ENCODE results near the gene PDE4B. TPM values are rescaled to one million over a fixed set of nuclear protein-coding genes. Genes with fewer than 3 reads are reported as not detected.
A peak's percentile ranks its signal among the peaks of the same experiment; 100 is the strongest.

PDE4B gene
- total and polyA plus RNA-seq, 9 donors = 14.7 to 25.6 (median 16.8) TPM

- Histone ChIP-seq H3K36me3 (ENCODE audit: control insufficient read depth, insufficient read depth, low read length) (no peaks in the 10 kb centered on the region), H3K9me3 (replicated peaks; ENCODE audit: control insufficient read depth, low read depth, low read length) (no peaks in the 10 kb centered on the region), H3K4me3 (ENCODE audit: low read length) (no peak overlapping the region), H3K27ac (ENCODE audit: low read length) (no peak overlapping the region), H3K27me3 (ENCODE audit: control insufficient read depth, insufficient read depth, low read length) (no peaks in the 10 kb centered on the region), H3K4me1 (ENCODE audit: control insufficient read depth, insufficient read depth, low read length) (peaks cover 21% of the 10 kb centered on the region)
- no peak for DNase-seq
- no CpG with 5 or more reads among the region's 3 CpGs for whole genome bisulfite sequencing (ENCODE audit: insufficient coverage)
Observed at GRCh38 chr1:66281808-66282207, 489.1 kb downstream of the PDE4B start.

DNA sequence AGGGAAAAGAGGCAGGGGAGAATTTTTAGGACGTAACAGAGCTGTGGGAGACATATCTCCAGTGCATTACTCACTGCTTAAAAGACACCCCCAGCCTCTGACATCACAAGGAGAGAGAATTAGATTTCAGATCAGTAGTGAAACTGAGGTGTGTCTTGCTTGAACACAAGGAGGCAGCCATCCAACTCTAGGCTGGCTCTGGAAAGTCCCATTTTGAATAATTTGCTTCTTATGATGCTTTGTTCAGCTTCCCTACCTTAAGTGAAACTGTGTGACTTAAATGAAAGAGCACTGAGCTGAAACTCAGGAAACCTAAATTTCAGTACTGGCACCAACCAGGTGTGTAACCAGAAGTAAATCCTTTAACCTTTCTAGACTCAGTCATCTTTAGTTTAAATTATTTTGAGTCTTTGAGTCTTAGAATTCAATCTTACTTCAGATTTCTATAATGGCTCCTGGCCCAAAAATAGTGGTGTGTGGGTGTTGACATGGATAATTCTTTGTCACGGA is 489.7 kb downstream of the PDE4B start:
- peak overlapping the region; percentile 17 for H3K27ac ChIP-seq (ENCODE audit: low read length)
- no peaks in the 10 kb centered on the region for H3K9me3 ChIP-seq (replicated peaks; ENCODE audit: control insufficient read depth, low read depth, low read length)
- no peak overlapping the region for H3K4me3 ChIP-seq (ENCODE audit: low read length)
- H3K27me3 ChIP-seq (ENCODE audit: control insufficient read depth, insufficient read depth, low read length) = no peaks in the 10 kb centered on the region
- H3K4me1 ChIP-seq (ENCODE audit: control insufficient read depth, insufficient read depth, low read length) = peaks cover 21% of the 10 kb centered on the region
- WGBS (ENCODE audit: insufficient coverage) = no CpG with 5 or more reads among the region's 2 CpGs
- H3K36me3 ChIP-seq (ENCODE audit: control insufficient read depth, insufficient read depth, low read length) = no peaks in the 10 kb centered on the region
- peak; percentile 61 for DNase-seq

DNA sequence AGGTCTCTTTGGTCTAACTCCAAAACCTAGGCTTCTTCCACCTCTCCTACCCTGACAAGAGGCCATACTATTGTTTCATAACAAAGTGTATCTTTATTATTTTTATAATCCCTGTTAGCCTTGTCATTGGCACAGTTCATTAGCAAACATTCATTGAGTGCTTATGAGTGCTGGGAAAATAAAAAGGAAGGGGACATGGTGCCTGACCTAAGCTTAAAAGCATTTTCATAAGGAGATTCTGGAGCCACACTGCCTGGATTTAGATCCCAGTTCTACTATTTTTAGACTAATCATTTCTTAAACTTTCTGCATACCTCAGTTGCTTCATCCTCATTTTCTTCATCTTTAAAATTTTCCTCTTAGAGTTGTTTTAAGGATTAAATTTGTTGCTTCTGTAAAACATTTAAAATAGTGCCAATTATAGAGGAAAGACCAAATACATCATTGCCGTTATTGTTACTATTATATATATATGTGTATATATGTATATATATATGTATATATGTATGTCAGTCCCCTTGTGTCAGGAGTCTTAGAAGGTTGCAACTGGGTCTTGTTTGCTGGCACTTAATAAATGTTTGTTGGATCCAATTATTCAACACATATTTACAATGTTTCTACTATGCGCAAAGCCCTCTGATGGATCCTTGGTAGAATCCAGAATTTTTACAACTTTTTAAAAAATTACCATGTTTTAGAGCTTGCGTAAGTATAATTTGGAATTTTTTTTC is 490.4 kb downstream of the PDE4B start:
- Histone ChIP-seq H3K4me3 (ENCODE audit: low read length) (no peak overlapping the region), H3K36me3 (ENCODE audit: control insufficient read depth, insufficient read depth, low read length) (no peaks in the 10 kb centered on the region), H3K9me3 (replicated peaks; ENCODE audit: control insufficient read depth, low read depth, low read length) (no peaks in the 10 kb centered on the region), H3K27ac (ENCODE audit: low read length) (peak overlapping the region; percentile 17), H3K4me1 (ENCODE audit: control insufficient read depth, insufficient read depth, low read length) (peaks cover 21% of the 10 kb centered on the region), H3K27me3 (ENCODE audit: control insufficient read depth, insufficient read depth, low read length) (no peaks in the 10 kb centered on the region)
- WGBS (ENCODE audit: insufficient coverage) = no CpG with 5 or more reads among the region's 3 CpGs
- DNase-seq = no peak

DNA sequence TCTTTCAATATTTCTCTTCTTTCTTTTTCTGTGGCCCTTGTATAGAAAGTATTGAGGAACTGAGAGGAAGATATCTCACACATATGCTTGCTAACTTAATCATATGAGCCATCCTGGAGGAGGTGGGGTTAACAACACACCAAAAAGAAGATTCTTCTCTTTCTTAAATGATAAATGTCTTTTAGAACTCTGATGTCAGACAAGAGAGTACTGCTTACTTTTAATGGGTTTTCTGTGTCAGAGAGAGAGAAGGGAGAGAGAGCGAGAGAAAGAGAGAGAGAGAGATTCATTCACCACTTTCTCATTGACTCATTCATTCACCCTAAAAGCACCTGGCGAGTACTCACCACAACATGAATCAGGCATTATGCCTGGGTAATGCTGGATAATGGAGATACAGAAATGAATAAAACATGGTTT is 490.9 kb downstream of the PDE4B start:
- H3K4me1 ChIP-seq (ENCODE audit: control insufficient read depth, insufficient read depth, low read length) = peaks cover 17% of the 10 kb centered on the region
- no peaks in the 10 kb centered on the region for H3K27me3 ChIP-seq (ENCODE audit: control insufficient read depth, insufficient read depth, low read length)
- no peak overlapping the region for H3K4me3 ChIP-seq (ENCODE audit: low read length)
- no peaks in the 10 kb centered on the region for H3K9me3 ChIP-seq (replicated peaks; ENCODE audit: control insufficient read depth, low read depth, low read length)
- WGBS (ENCODE audit: insufficient coverage) = no CpG with 5 or more reads among the region's 2 CpGs
- DNase-seq = no peak
- no peaks in the 10 kb centered on the region for H3K36me3 ChIP-seq (ENCODE audit: control insufficient read depth, insufficient read depth, low read length)
- no peak overlapping the region for H3K27ac ChIP-seq (ENCODE audit: low read length)

- no peak for DNase-seq
- WGBS (ENCODE audit: insufficient coverage) = 60% methylated on average over 1 of the region's 2 CpGs
- no peak overlapping the region for H3K27ac ChIP-seq (ENCODE audit: low read length)
- H3K27me3 ChIP-seq (ENCODE audit: control insufficient read depth, insufficient read depth, low read length) = no peaks in the 10 kb centered on the region
- H3K4me3 ChIP-seq (ENCODE audit: low read length) = no peak overlapping the region
- no peaks in the 10 kb centered on the region for H3K36me3 ChIP-seq (ENCODE audit: control insufficient read depth, insufficient read depth, low read length)
- peaks cover 10% of the 10 kb centered on the region for H3K4me1 ChIP-seq (ENCODE audit: control insufficient read depth, insufficient read depth, low read length)
- H3K9me3 ChIP-seq (replicated peaks; ENCODE audit: control insufficient read depth, low read depth, low read length) = no peaks in the 10 kb centered on the region
Observed at GRCh38 chr1:66284746-66285145, 492.1 kb downstream of the PDE4B start.

- Histone ChIP-seq H3K36me3 (ENCODE audit: control insufficient read depth, insufficient read depth, low read length) (no peaks in the 10 kb centered on the region), H3K27ac (ENCODE audit: low read length) (no peak overlapping the region), H3K4me1 (ENCODE audit: control insufficient read depth, insufficient read depth, low read length) (peaks cover 10% of the 10 kb centered on the region), H3K9me3 (replicated peaks; ENCODE audit: control insufficient read depth, low read depth, low read length) (no peaks in the 10 kb centered on the region), H3K4me3 (ENCODE audit: low read length) (no peak overlapping the region), H3K27me3 (ENCODE audit: control insufficient read depth, insufficient read depth, low read length) (no peaks in the 10 kb centered on the region)
- DNase-seq = no peak
- 50% methylated on average over 1 of the region's 2 CpGs for WGBS (ENCODE audit: insufficient coverage)
Observed at GRCh38 chr1:66285618-66286270, 493.0 kb downstream of the PDE4B start.

GRCh38 chr1:66286307-66286706 is 493.6 kb downstream of the PDE4B start:
- Histone ChIP-seq H3K27me3 (ENCODE audit: control insufficient read depth, insufficient read depth, low read length) (no peaks in the 10 kb centered on the region), H3K9me3 (replicated peaks; ENCODE audit: control insufficient read depth, low read depth, low read length) (no peaks in the 10 kb centered on the region), H3K4me1 (ENCODE audit: control insufficient read depth, insufficient read depth, low read length) (peaks cover 10% of the 10 kb centered on the region), H3K36me3 (ENCODE audit: control insufficient read depth, insufficient read depth, low read length) (no peaks in the 10 kb centered on the region), H3K4me3 (ENCODE audit: low read length) (no peak overlapping the region), H3K27ac (ENCODE audit: low read length) (no peak overlapping the region)
- DNase-seq = no peak

DNA sequence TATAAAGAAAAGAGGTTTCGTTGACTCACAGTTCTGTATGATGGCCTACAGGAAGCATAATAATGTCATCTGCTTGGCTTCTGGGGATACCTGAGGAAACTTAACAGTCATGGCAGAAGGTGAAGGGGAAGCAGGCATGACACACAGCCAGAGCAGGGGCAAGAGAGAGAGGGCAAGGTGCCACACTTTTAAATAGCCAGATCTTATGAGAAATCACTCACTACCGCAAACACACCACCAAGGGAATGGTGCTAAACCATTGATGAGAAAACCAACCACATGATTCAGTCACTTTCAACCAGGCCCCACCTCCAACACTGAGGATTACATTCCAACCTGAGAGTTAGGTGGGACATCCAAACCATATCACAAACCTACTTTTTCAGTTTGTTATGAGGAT is 495.4 kb downstream of the PDE4B start:
- H3K27me3 ChIP-seq (ENCODE audit: control insufficient read depth, insufficient read depth, low read length) = no peaks in the 10 kb centered on the region
- H3K4me3 ChIP-seq (ENCODE audit: low read length) = no peak overlapping the region
- H3K9me3 ChIP-seq (replicated peaks; ENCODE audit: control insufficient read depth, low read depth, low read length) = no peaks in the 10 kb centered on the region
- H3K27ac ChIP-seq (ENCODE audit: low read length) = no peak overlapping the region
- 75% methylated on average over 1 of the region's 2 CpGs for WGBS (ENCODE audit: insufficient coverage)
- no peak for DNase-seq
- H3K36me3 ChIP-seq (ENCODE audit: control insufficient read depth, insufficient read depth, low read length) = no peaks in the 10 kb centered on the region
- H3K4me1 ChIP-seq (ENCODE audit: control insufficient read depth, insufficient read depth, low read length) = no peaks in the 10 kb centered on the region

- Histone ChIP-seq H3K4me3 (ENCODE audit: low read length) (no peak overlapping the region), H3K27me3 (ENCODE audit: control insufficient read depth, insufficient read depth, low read length) (no peaks in the 10 kb centered on the region), H3K36me3 (ENCODE audit: control insufficient read depth, insufficient read depth, low read length) (no peaks in the 10 kb centered on the region), H3K9me3 (replicated peaks; ENCODE audit: control insufficient read depth, low read depth, low read length) (no peaks in the 10 kb centered on the region), H3K27ac (ENCODE audit: low read length) (no peak overlapping the region), H3K4me1 (ENCODE audit: control insufficient read depth, insufficient read depth, low read length) (no peaks in the 10 kb centered on the region)
- no CpG with 5 or more reads among the region's 1 CpG for WGBS (ENCODE audit: insufficient coverage)
- DNase-seq = no peak
Observed at GRCh38 chr1:66290761-66291530, 498.3 kb downstream of the PDE4B start.

DNA sequence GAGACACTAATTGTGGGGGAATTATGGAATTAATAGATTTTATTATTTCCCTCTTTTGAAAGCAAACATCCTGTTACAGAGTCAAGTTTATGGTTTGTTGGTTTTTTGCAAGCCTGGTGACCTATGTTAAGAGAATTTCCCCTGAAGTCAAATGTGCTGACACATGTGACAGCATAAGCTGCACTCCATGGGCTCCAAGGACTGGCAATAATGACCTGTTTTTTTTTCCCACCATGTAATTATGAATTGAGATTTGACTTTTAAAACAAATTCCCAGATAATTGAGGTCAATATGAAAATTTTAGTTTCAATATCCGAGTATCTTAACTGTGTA is 498.8 kb downstream of the PDE4B start:
- WGBS (ENCODE audit: insufficient coverage) = no CpG with 5 or more reads among the region's 1 CpG
- Histone ChIP-seq H3K27ac (ENCODE audit: low read length) (no peak overlapping the region), H3K4me3 (ENCODE audit: low read length) (no peak overlapping the region), H3K9me3 (replicated peaks; ENCODE audit: control insufficient read depth, low read depth, low read length) (no peaks in the 10 kb centered on the region), H3K4me1 (ENCODE audit: control insufficient read depth, insufficient read depth, low read length) (no peaks in the 10 kb centered on the region), H3K27me3 (ENCODE audit: control insufficient read depth, insufficient read depth, low read length) (no peaks in the 10 kb centered on the region), H3K36me3 (ENCODE audit: control insufficient read depth, insufficient read depth, low read length) (no peaks in the 10 kb centered on the region)
- no peak for DNase-seq

All from muscle of leg (tissue), 11 donors.